LoVo (cell line): Measurements from ENCODE around the gene RASA3.

Experiments
- DNase-seq: peaks from one replicate; pipeline ENCODE4 v3.0.0-alpha.2; 2016; ENCODE audit warnings: low spot score

The RASA3 gene

DNA sequence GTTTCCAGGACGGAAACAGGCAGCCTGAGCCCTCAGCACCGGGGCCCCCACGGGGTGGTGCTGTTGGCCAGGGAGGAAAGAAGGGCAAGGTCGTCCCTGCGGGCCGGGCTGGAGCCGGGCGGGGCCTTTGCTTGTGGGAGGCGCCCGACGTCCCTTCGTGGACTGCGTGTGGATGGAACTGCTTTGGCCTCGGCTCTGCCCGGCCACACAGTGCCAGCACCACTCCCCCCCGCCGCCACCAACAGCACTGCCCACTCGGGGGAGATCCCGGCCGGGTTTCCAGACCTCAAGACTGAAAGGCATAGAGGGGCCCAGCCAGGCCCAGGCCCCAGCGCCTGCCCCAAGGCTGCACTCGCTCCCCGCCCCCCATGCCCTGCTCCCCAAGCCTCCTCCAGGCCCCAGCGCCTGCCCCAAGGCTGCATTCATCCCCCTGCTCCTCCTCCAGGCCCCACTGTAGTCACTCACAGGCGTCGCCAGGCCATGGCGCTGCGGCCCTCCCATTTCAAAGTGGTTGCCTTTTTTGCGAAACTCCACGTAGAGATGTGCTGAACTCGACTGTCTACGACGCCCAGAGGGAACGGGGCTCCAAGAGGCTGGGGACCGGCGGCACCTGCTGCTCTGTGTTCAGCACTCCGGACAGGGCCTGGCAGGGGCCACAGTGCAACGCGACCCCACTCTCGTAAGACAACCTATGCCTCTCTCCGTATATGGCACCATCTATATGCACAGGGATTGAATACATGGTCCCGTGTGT, 181.0 kb downstream of the RASA3 start:
- DNase-seq: peak; percentile 62

DNA sequence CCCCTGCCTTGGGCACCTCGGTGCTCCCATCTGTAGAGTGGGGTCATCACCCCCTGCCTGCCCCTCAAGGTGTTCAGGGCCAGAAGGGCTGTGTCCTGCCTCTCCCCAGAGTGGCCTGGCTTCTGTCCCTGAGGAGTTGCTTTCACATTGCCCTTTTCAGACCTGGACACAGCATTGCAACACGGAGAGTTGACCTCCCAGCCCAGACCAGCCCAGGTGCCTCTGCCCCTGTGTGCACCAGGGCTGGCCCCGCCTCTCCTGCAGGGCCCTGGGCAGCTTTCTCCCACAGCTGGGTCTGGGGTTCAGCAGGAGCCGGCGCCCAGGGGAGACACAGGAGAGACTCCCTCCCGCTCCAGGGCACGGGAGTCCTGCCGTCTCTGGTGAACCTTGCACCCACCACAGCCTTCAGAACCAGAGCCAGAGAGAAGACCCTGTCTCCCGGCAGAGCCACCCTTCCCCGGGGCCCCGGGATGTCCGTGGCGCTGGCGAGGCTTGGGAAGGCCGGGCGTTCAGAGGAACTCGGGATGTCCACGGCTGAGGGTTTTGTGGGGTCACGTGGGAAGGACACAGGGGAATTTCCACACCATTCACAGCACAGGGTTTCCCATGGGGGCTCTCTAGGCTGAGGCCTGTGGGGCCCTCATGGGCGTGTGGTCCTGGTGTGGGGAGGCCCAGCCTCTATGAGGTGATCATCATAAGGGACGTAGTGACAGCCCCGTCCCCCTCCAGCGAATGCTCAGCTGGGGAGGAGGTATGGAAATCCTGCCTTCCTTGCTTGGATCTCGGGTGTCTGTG, 181.8 kb downstream of the RASA3 start:
- DNase-seq: no peak

- no peak for DNase-seq
These were observed 182.9 kb downstream of the RASA3 start for GRCh38 chr13:113949546-113949945.

DNA sequence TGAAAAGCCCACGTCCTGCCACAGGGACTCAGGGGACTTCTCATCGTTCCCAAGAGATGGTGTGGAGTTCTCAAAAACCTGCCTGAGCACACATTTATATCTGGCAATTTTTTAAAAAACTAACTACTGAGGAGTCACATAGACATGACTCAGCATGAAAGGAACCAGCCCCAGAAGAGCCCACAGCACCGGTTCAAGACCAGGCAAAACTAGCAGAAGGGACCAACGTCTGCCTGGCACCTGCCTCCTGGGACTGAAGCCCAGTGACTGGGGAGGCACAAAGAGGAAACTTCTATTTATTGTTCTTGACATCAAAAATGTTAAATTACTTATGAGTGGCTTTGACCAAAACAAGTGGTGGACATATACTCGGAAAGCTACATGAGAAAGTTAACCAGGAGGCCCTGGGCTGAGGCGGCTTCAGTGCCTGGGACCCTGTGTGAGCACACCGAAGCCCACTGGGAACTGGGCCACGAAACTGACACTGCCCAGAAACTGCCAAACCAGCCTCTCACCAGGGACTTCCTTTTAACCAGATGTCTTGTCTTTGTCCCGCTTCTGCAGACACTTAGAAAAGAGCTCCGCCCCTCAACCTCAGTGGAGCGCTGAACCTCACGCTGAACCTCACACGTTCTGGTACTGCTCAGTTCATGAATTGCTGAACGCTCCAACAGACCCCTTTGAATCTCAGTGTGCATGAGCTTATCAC, 184.2 kb downstream of the RASA3 start:
- no peak for DNase-seq

DNA sequence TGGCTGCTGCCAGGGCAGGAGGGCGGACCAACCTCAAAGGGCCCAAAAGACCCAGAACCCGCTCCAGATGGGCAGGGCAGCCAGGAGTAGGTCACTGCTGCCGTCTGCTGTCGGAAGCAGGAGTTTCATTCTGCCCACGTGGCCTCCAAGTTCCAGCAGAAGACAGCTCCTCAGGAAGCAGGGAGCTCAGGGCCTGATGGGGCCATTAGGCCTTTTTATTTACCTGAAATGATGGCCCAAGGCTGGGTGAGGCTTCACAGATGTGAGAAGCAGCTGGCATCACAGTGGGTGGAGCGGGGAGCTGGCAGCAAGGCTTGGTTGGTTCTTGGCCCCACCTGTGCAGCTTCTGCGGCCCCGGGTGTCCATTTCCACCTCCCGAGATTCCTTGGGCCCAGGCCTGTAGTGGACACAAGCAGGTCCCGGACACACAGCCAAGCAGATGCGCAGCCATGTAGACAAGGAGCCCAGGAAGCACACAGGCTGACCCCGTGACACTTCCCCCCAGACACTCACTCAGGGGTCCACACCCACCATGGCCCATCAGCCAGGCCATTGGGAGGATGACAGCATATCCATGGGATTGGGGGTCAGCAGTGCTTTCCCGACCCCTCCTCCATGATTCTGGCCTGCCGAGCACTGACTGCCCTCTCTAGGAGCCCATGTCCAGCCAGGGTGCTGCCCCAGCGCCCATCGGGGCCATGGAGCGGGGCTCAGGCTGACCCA, 185.0 kb downstream of the RASA3 start:
- no peak for DNase-seq

- DNase-seq: no peak
These were observed 185.8 kb downstream of the RASA3 start for GRCh38 chr13:113946409-113947181.

- no peak for DNase-seq
These were observed 186.5 kb downstream of the RASA3 start for GRCh38 chr13:113945857-113946408.

DNA sequence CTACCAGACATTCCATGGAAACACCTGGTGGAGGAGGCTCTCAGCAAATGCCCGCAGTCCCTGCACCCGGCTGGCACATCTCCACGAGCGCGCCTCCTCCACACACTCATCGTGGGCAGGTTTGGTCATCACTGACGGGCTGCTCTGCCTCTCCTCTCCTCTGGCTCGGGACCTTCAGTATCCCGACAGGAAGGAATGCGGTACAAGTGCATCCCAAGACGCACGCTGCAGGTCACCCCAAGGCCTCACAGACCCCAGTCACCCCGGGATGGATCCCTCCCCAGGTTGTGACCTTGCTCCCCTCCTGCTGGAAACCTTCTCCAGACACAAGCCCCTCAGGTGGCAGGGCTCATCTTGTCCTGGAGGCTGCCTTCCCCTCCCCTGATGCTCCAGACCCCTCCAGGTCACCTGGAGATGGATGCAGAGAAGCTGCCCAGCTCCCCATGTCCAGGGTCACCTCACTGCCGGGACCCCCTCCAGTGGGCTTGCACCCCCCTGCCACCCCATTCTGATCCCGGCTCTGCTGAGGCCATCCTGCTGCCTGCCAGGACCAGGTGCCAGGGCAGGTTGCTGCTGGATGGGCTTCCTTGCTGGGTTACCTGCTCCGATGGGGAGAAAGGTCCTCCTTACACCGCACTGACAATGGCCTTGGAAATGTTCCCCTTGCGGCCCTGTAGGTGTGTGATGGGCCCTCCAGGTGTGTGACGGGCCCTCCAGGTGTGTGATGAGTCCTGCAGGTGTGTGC, 188.4 kb downstream of the RASA3 start:
- DNase-seq: no peak

DNA sequence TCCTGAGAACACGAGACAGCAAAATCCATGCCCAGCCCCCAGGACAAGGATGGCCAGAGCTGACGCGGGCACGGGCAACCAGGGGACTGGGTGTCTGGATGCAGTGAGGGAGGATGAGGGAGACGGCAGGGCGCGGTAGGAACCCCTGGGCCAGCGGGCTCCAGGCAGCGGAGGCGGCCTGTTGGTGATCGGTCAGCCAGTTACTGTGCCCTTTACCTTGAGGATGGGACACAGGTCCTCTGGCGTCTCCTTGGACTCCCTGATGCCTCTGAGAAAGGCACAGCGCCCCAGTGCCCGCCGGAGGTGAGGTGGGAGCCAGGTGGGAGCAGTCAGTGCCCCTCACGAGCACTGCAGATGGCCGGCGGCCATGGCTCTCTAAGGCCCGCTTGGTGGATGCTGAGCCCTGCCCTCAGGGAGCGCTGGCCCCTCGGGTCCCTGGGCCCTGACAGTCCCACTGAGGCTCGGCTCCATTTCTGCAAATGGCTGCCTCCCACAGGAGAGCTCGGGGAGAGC, 189.8 kb downstream of the RASA3 start:
- no peak for DNase-seq

GRCh38 chr13:113941571-113942191, 190.7 kb downstream of the RASA3 start:
- DNase-seq: no peak

DNA sequence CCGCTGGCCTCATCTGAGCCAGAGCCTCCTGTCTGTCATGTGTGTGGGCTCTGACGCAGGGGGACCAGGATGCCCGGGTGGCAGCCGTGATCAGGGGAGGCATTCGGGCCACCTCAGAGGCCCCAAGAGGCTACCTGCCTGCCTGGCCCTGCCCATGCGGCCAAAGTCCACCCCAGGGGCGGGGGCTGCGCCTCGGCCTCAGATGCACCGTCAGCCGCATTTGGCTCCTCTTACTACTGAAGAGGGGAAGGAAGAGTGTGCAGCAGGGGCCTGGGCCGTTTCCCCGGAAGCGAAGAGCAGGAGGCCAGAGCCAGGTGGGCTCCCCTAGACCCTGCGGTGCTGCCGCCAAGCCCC, 192.5 kb downstream of the RASA3 start:
- no peak for DNase-seq

GRCh38 chr13:113939129-113939943, 193.1 kb downstream of the RASA3 start:
- DNase-seq: no peak

GRCh38 chr13:113938716-113939115, 193.7 kb downstream of the RASA3 start:
- DNase-seq: no peak

DNA sequence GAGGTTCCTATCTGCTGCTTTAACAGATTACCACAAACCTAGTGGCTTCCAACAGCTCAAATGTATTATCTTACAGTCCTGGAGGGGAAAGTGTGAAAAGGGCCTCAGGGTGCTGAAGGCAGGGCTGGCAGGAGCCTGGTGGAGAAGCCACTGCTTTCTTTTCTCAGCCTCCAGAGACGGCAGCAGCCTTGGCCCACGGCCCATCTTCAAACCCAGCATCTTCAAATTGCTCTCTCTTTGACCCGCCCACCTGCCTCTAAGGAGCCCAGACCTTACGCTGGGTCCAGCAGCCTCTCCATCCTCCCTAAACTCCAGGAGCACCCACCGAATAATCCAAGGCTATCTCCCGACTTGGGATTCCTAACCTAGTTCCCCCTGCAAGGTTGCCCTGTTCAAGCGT, 194.2 kb downstream of the RASA3 start:
- DNase-seq: no peak

DNA sequence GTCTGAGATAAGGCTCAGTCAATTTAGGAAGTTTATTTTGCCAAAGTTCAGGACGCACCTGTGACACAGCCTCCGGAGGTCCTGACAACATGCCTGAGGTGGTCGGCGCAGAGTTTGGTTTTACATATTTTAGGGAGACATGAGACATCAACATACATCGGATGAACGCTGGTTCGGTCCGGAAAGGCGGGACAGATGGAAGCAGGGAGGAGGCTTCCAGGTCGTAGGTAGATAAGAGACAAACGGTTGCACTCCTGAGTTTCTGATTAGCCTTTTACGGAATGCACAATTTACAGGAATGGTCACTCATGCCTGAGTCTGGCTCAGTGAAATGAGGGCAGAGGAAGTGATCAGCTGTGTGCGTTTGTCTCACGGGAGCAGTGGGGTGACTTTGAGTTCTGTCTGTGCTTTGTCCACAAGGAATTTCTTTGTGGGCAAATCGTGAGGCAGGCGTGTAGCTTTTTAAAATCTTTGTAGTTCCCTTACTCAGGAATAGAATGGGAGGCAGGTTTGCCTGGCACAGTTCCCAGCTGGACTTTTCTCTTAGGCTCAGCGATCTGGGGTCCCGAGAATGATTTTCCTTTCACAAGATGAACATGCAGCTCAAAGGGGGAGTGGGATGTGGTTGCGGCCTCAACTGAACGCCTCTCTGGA, 194.8 kb downstream of the RASA3 start:
- DNase-seq: no peak

GRCh38 chr13:113937073-113937472, 195.3 kb downstream of the RASA3 start:
- DNase-seq: no peak

- no peak for DNase-seq
These were observed 196.1 kb downstream of the RASA3 start for GRCh38 chr13:113936166-113936965.
